ENCODE data around the gene MTNR1A.

Gene MTNR1A

GRCh38 chr4:186486172-186486571 is 69.2 kb downstream of the MTNR1A start:
- DNase-seq (ENCODE audit: low read depth) = no peak

- peak; percentile 8 for DNase-seq (ENCODE audit: low read depth)
These were observed 69.8 kb downstream of the MTNR1A start for GRCh38 chr4:186485561-186486062.

DNA sequence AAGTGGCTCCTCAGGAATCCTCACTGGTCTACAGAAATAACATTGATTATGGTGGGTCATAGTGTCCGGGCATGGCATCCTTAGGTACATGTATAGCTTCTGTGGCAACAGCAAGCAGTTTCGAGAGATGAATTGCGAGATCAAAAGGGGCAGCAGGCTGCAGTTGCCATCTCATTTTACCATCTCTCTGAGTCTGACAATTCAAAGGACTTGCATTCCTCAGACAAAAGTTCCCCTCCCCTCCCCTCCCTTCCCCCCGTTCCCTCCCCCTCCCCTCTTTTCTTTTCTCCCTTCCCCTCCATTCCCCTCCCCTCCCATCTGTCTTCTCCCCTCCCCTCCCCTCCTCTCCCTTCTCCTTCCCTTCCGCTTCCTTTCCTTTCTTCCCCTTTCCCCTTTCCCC is 70.2 kb downstream of the MTNR1A start:
- DNase-seq (ENCODE audit: low read depth) = no peak

DNA sequence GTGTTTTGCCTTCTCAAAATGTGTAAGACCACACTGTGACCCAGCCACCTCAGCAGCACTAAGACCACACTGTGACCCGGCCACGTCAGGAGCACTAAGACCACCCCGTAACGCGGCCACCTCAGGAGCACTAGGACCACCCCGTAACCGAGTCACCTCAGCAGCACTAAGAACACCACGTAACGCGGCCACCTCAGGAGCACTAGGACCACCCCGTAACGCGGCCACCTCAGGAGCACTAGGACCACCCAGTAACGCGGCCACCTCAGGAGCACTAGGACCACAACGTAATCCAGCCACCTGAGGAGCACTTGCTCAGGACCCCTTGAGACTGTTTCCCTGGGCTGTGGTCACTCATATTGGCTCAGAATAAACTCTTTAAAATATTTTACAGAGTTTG is 71.7 kb downstream of the MTNR1A start:
- no peak for DNase-seq (ENCODE audit: low read depth)

Measured in ELR (cell line).